H1 (cell line): ENCODE data around the gene WEE2. TPM values are rescaled to one million over a fixed set of nuclear protein-coding genes. Genes with fewer than 3 reads are reported as not detected.

Source experiments
- ASH2L ChIP-seq: fragments of 200-600, 300-600 bp; sonication (generic); IDR thresholded peaks from one replicate; pipeline ENCODE4 v1.7.1; 2017; ENCODE audit warnings: low read length
- polyA plus RNA-seq, 7 experiments: library from polyadenylated mRNA; depleted of rRNA in 3 of 7; stranded (reverse) in 5 of 7; unstranded in 2 of 7; fragments of >200 nt in 5 of 7; fragments of 200-250 nt in 2 of 7; gene quantifications; 1 replicate in 5 of 7; 2 replicates in 1 of 7; 4 replicates in 1 of 7; pipeline versions ENCODE4 v1.2.1 to v1.2.3, GENCODE V29; 2011 to 2013; ENCODE audit warnings: missing spikeins in 2 of 7, mixed read lengths in 2 of 7
- total RNA-seq: library from RNA; stranded (reverse); fragmentation: NEBNext Ultra II Directional; extraction: Animal tissue kit (Norgen Biotek cat#: 25700); gene quantifications from 2 replicates; pipeline ENCODE4 v1.2.1, GENCODE V29; 2021

The WEE2 gene
- total and polyA plus RNA-seq, 2 of the 8 experiments (the other 6 are each of a cell fraction or from before 2014, with no cell fraction given) = 0.02 TPM; not detected in 1

DNA sequence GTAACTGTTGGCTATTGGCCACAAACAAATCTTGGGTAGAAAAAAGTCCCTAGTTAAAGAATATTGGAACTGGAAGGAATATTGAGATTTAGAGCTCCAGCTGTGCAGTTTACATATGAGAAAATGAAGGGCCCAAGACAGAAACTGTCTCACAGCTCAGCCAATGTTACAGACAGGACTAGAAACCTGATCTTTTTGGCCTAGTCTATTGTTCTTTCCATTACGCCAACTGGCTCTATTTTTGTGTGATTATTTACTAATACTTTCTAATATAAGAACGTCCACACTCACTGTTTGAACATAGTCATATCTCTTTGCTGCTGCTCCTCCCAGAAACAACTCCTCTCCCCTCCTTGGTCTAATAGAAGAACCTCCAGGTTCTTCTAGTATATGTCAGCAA lies 1.2 kb downstream of the WEE2 start (continued):
- no peak for TF ChIP-seq ASH2L
